Rectal smooth muscle tissue (tissue), 1 donor: Measurements from ENCODE around the gene CUEDC2.
A peak's percentile ranks its signal among the peaks of the same experiment; 100 is the strongest.

Experiments
- H3K27ac ChIP-seq: one replicate; pipeline ENCODE4 v1.7.0; 2013; ENCODE audit warnings: low read depth, low read length, inconsistent platforms
- H3K27me3 ChIP-seq: one replicate; pipeline ENCODE4 v1.7.0; 2013; ENCODE audit warnings: low read length; ENCODE audit not compliant: control insufficient read depth, insufficient read depth
- H3K36me3 ChIP-seq: one replicate; pipeline ENCODE4 v1.7.0; 2013; ENCODE audit warnings: low read length; ENCODE audit not compliant: control insufficient read depth, insufficient read depth
- H3K4me1 ChIP-seq: one replicate; pipeline ENCODE4 v1.7.0; 2013; ENCODE audit warnings: low read length; ENCODE audit not compliant: control insufficient read depth, insufficient read depth
- H3K4me3 ChIP-seq: one replicate; pipeline ENCODE4 v1.7.0; 2013; ENCODE audit warnings: low read length
- H3K9ac ChIP-seq: one replicate; pipeline ENCODE4 v1.7.0; 2013; ENCODE audit warnings: low read length

Gene CUEDC2

GRCh38 chr10:102419269-102420180 lies 12.8 kb downstream of the CUEDC2 start:
- Histone ChIP-seq H3K36me3 (peaks cover 6% of the 10 kb centered on the region), H3K4me1 (peaks cover 19% of the 10 kb centered on the region), H3K9ac (no peak overlapping the region), H3K27ac (peak overlapping the region; percentile 92), H3K27me3 (no peaks in the 10 kb centered on the region), H3K4me3 (peak overlapping the region; percentile 92)

DNA sequence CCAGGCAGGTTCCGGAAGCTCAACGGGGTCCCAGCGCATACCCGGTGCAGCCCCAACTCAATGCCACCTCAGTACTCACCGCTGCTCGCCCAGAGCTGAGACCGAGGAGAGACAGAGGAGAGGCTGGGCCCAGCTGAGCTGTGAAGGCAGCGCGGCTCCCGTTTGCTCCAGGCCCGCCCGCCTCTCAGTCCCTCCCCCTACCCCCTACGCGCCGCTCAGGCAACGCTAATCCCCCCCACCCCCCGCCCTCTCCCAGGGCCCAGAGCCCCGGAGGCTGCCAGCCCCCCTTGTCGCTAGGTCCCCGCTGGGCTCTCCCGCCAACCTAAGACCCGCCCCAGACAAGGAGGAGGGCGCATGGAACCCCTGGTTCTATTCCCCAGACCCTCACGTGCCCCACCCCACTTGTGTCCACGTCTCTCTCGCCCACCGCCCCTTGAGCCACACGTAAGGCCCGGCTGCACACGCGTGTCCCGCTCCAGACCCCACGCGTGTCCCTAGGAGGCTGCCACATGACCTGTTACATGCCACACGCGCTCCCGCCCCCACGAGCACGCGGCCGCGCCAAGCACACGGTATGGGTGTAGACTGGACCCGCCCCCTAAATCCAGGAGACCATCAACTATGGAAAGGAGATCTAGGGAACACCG lies 13.6 kb downstream of the CUEDC2 start, which contains the start of gene PSD:
PSD (minus strand) TSS at position 164 of the 647 bp plus-strand sequence. CDS start 1,747 bp downstream, outside the sequence.
- peaks cover 19% of the 10 kb centered on the region for H3K4me1 ChIP-seq
- peaks cover 6% of the 10 kb centered on the region for H3K36me3 ChIP-seq
- H3K4me3 ChIP-seq: peak within 1 kb of the TSS; percentile 92
- peak within 1 kb of the TSS; percentile 92 for H3K27ac ChIP-seq
- no peaks in the 10 kb centered on the region for H3K27me3 ChIP-seq
- no peak within 1 kb of the TSS for H3K9ac ChIP-seq

DNA sequence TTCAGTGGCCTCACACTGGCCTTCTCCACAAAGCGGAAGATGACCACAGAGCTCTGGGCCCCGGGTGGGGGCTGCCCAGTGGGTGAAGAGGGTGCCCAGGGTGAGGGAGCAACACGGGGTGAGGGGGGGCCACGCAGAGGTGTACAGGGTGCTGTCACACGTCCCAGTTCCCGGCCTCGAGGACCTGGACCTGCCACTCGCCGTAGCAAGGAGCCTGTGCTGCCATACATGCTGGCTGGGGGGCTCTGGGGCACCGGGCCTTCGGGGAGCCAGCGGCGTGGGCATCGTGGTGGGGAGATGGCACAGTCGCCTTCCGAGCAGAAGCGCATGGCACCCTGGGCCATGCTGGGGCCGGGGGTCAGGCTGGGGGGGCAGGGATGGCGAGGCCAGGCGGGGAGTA lies 15.7 kb downstream of the CUEDC2 start:
- Histone ChIP-seq H3K9ac (no peak overlapping the region), H3K4me3 (no peak overlapping the region), H3K4me1 (peaks cover 7% of the 10 kb centered on the region), H3K27me3 (peaks cover 8% of the 10 kb centered on the region), H3K36me3 (no peaks in the 10 kb centered on the region), H3K27ac (no peak overlapping the region)

DNA sequence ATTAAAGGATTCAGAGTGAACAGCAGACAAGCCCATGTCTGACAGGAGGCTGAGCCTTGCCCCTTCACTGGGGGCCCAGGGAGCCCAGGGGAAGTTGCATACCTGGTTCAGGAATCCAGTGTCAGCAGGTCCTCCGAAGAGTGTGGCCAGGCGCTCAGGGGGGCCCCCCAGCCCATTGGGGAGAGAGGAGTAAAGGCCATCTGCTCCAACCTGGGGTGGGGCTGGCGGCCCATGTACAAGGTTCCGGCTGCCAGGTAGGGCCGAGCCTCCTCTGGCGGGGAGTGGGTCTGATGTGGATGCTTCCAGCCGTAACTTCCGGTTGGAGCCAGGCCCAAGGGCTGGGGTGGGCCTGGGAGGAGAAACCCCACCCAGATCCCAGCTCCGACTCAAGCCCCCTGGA lies 16.1 kb downstream of the CUEDC2 start:
- Histone ChIP-seq H3K4me3 (no peak overlapping the region), H3K36me3 (no peaks in the 10 kb centered on the region), H3K9ac (no peak overlapping the region), H3K27ac (no peak overlapping the region), H3K27me3 (peaks cover 10% of the 10 kb centered on the region), H3K4me1 (peaks cover 8% of the 10 kb centered on the region)

- H3K4me1 ChIP-seq: peaks cover 6% of the 10 kb centered on the region
- H3K27me3 ChIP-seq: peaks cover 19% of the 10 kb centered on the region
- no peak overlapping the region for H3K27ac ChIP-seq
- no peak overlapping the region for H3K4me3 ChIP-seq
- H3K36me3 ChIP-seq: no peaks in the 10 kb centered on the region
- H3K9ac ChIP-seq: no peak overlapping the region
Measured at GRCh38 chr10:102414749-102415148, 17.6 kb downstream of the CUEDC2 start.

GRCh38 chr10:102413806-102414561 lies 18.4 kb downstream of the CUEDC2 start:
- peaks cover 9% of the 10 kb centered on the region for H3K4me1 ChIP-seq
- H3K36me3 ChIP-seq: no peaks in the 10 kb centered on the region
- no peak overlapping the region for H3K27ac ChIP-seq
- peaks cover 19% of the 10 kb centered on the region for H3K27me3 ChIP-seq
- H3K9ac ChIP-seq: no peak overlapping the region
- no peak overlapping the region for H3K4me3 ChIP-seq

- no peak overlapping the region for H3K4me3 ChIP-seq
- H3K27me3 ChIP-seq: peaks cover 25% of the 10 kb centered on the region
- no peak overlapping the region for H3K9ac ChIP-seq
- H3K36me3 ChIP-seq: no peaks in the 10 kb centered on the region
- H3K4me1 ChIP-seq: peaks cover 9% of the 10 kb centered on the region
- H3K27ac ChIP-seq: no peak overlapping the region
Measured at GRCh38 chr10:102413053-102413705, 19.2 kb downstream of the CUEDC2 start.

DNA sequence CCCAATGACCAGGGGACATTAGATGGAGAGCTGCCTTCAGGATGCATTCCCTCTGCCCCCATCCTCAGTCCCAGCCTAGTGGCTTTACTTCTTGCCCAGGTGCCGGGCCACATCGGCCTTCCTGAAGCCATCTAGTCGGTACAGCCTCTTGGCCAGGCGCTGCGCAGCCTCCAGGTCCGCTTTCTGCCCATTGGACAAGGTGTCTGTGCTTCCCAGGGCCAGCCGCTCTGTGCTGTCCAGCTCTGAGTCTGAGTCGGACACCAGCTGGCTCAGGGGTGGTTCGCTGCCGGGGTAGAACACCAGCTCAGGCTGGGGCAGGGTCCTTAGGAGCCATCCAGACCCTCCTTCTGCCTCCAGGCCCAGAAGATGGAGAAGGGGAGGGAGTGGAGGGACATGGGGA lies 20.1 kb downstream of the CUEDC2 start:
- Histone ChIP-seq H3K4me3 (no peak overlapping the region), H3K27ac (no peak overlapping the region), H3K27me3 (peaks cover 25% of the 10 kb centered on the region), H3K9ac (no peak overlapping the region), H3K36me3 (no peaks in the 10 kb centered on the region), H3K4me1 (peaks cover 12% of the 10 kb centered on the region)

- no peaks in the 10 kb centered on the region for H3K36me3 ChIP-seq
- no peak overlapping the region for H3K9ac ChIP-seq
- peak overlapping the region; percentile 96 for H3K27ac ChIP-seq
- peak overlapping the region; percentile 62 for H3K4me3 ChIP-seq
- H3K4me1 ChIP-seq: peaks cover 12% of the 10 kb centered on the region
- H3K27me3 ChIP-seq: peaks cover 25% of the 10 kb centered on the region
Measured at GRCh38 chr10:102411341-102412255, 20.8 kb downstream of the CUEDC2 start.

DNA sequence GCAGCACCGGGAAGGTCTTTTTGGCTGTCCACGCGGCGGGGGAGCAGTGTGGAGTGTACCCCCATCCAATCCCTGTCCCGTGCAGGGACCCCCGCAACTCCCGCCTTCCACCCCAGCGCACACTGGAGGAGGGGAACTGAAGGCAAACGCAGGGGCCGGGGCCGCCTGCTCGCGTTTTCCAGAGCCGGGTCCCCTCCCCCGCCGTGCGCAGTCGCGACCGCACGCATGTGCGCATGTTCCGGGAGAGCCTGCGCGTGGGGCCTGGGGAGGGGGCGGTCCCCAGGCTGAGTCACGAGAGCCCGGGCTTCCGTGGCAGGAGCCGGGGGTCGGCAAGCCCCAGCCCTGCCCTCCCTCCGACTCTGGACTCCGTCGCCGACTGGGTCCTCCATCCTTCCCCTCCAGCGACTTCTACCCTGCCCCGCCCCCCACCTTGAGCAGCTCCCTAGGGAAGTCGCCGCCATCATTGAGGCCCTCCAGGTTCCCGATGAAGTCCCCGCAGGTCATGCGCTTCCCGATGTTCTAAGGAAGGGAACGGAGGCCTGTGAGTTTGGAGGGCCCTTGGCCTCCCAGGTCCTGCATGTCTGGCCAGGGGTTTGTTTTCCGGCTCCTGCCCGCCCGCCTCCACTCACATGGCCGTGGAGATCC lies 21.8 kb downstream of the CUEDC2 start:
- Histone ChIP-seq H3K9ac (peak overlapping the region; percentile 43), H3K4me1 (peaks cover 19% of the 10 kb centered on the region), H3K36me3 (no peaks in the 10 kb centered on the region), H3K27me3 (peaks cover 25% of the 10 kb centered on the region), H3K27ac (peak overlapping the region; percentile 96), H3K4me3 (peak overlapping the region; percentile 62)
